AG09319 (cell line): Measurements from ENCODE around the gene FAIM2.
A peak's percentile ranks its signal among the peaks of the same experiment; 100 is the strongest.

Source experiments
- DNase-seq: peaks from one replicate; pipeline ENCODE4 v3.0.0-alpha.2; 2010; ENCODE audit warnings: low read depth; ENCODE audit errors: extremely low read depth
- CTCF ChIP-seq: IDR thresholded peaks from 2 replicates; pipeline ENCODE4 v1.5.1; 2011; ENCODE audit warnings: low read depth, mild to moderate bottlenecking, inconsistent platforms, low read length, moderate library complexity

FAIM2 gene

DNA sequence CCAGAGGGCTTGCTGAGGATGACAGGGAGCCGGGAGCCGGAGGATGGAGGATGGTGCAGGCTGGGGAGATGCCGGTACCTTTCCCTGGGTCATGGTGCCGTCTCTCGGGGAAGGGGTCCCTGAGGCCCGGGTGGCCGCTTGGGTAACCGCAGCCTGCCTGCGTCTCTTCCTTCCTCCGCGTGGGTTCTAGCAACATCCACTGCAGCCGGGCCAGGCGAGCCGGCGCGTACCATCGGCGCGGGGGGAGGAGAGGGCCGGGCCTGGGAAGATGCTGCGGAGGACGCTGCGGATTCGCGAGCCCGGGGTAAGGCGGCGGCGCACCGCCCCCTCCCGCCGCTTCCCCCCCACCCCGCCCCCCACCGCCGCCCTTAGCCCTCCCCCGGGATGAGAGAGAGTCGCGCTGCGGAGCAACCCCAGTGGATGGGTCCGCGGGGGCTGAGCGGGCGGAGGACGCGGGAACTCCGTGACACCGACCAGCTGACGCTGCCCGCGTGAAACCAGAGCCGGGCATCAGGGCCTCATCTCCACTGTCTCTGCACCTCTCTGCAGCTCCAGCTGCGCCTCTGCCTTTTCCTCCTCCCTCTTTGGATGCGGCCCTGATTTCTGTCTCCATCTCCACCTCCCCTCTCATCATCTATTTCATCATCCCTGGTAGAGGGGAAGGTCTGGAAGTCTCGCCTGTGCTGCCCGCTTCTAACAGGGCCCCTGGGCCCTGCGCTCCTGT is at the start of gene FAIM2:
Gene FAIM2, minus strand, starts transcription at position 201 of the 724 bp plus-strand sequence. Its CDS starts 108 bp downstream, at position 93.
- TF ChIP-seq CTCF = no peak
- peak; percentile 70 for DNase-seq

DNA sequence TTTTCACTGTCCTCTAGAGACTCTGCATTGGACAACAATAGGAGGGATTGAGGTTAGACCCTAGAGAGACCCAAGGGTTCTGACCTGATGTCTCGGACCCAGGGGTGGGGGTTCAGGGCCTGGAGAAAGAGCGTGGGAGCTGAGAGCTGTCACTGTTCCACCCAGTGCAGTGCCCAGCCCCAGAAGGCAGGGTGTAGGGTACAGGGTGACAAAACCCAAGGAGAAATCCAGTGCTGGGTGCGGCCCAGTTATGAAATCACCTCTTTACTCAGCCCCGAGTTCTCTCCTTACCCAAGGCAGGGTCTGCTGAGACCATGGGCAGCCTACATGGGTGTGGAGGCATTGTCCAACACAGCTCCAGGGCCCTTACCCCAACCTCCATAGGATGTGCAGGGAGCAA is 49.5 kb upstream of the FAIM2 start:
- TF ChIP-seq CTCF = no peak
- no peak for DNase-seq

DNA sequence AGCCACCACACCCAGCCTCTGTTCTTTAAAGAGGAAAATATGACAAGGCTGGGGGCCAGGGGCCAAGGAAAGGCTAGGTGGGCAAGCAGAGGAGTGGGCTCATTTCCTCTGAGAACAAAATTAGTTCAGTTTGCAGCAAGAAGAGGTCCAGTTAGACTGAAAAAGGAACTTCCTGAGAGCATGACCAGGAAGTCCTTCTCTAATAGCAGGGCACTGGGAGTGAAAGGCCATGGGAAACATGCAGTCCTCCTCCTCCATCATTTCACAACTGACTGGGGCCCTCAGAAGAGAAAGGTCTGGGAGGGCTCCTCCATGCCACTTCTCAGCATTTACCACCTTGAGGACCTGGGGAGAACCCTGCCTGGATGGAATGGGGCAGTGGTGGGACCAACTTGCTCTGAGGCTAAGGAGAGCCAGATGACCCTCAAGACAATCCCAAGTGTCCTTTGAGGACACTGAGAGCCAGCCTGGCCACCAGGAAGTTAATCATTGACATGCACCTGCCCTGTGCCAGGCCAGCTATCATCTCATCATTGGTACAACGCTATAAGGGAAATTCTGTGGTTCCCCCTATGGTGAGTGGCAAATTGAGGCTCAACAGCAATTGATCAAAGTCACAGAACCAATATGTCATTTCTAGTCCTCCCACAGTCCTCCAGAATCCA is 48.8 kb upstream of the FAIM2 start:
- no peak for DNase-seq
- no peak for TF ChIP-seq CTCF

- TF ChIP-seq CTCF = no peak
- no peak for DNase-seq
Observed at GRCh38 chr12:49951411-49952240, 47.9 kb upstream of the FAIM2 start.

DNA sequence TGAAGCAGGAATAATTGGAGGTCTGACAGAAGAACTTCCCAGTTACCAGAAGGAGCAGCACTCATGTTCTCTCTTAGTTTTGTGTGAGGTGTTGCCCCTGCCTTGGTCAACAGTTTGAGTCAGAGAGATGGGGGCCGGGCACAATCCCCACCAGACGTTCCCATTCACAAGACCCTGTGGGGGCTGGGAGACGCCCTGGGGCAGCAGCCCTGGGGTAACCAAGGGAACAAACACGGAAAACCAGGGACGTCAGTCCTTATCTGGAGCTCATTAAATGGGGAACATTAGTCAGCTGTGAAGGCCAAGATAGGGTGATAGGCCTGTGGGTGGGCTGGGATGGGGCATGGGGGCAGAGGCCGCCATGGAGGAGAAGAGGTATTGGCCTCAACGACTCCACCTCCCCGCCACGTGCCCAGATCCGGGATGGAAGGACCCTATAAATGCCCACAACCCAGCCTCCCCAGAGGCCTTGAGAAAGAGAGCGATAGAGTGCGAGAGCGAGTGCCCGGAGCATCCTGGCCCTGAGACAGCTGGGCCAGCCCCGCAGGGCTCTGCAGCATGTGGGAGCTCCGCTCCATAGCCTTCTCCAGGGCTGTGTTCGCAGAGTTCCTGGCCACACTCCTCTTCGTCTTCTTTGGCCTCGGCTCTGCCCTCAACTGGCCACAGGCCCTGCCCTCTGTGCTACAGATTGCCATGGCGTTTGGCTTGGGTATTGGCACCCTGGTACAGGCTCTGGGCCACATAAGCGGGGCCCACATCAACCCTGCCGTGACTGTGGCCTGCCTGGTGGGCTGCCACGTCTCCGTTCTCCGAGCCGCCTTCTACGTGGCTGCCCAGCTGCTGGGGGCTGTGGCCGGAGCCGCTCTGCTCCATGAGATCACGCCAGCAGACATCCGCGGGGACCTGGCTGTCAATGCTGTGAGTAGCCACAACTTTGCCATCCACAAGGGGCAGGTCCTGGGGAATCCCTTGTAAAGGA is 46.9 kb upstream of the FAIM2 start, which contains the start of gene AQP2:
Gene AQP2, plus strand, starts transcription at position 465 of the 979 bp plus-strand sequence. Its CDS starts 94 bp downstream, at position 559.
- no peak for TF ChIP-seq CTCF
- DNase-seq = no peak

GRCh38 chr12:49949866-49950265 is 46.2 kb upstream of the FAIM2 start:
- TF ChIP-seq CTCF = no peak
- DNase-seq = no peak
